K562 (cell line): Measurements from ENCODE around the gene GRIN2A. TPM values are rescaled to one million over a fixed set of nuclear protein-coding genes. Genes with fewer than 3 reads are reported as not detected.

Experiments
- ATAC-seq: fragments of 200-7000 bp; cut with Tn5 transposase; 3 replicates; pipeline ENCODE4 v1.9.1; 2020; ENCODE audit warnings: moderate library complexity
- BruUV-seq: library from RNA; stranded (reverse); fragments of 400-500 nt; replicated peaks from 2 replicates; lab custom pipeline; 2021; lab: Mats Ljungman, UMichigan
- CTCF ChIA-PET: fragments of 300-600 bp; formaldehyde crosslinking; extraction: SDS; loops from one replicate; lab custom pipeline; 2021; ENCODE audit warnings: low intra/inter-chr PET ratio; lab: Yijun Ruan, JAX
- POLR2A ChIA-PET: fragments of 300-600, 350-650 bp; sonication (Branson Sonifier 250); formaldehyde crosslinking; extraction: SDS; loops from one replicate; lab custom pipeline; 2021; ENCODE audit warnings: antibody characterized with exemption, inconsistent platforms; lab: Yijun Ruan, JAX
- DNase-seq, 4 experiments: peaks; one replicate each; pipeline versions ENCODE4 v3.0.0 to v3.0.0-alpha.2; 2011 to 2018; ENCODE audit warnings: low spot score in 3 of 4, mixed read lengths in 3 of 4; ENCODE audit errors: extremely low read depth in 1 of 4
- FAIRE-seq: peaks from 2 replicates; lab custom pipeline; 2011; peaks lifted over from hg19 to GRCh38; lab: Jason Lieb, UNC
- H2AFZ ChIP-seq: 2 replicates; pipeline ENCODE4 v1.6.0; 2011; ENCODE audit warnings: low read depth, low read length, control low read depth, inconsistent platforms
- H3K27ac ChIP-seq: fragments of 200-600 bp; 3 replicates; pipeline ENCODE4 v1.8.0; 2011; ENCODE audit warnings: low read depth, mild to moderate bottlenecking, control low read depth, inconsistent platforms, low read length, moderate library complexity, mixed read lengths; ENCODE audit errors: extremely low read depth
- H3K27me3 ChIP-seq, 2 experiments: fragments of 300-600 bp in 1 of 2; 2 replicates in 1 of 2; 3 replicates in 1 of 2; pipeline versions ENCODE4 v1.6.0 to v1.8.0; 2011; ENCODE audit warnings: inconsistent platforms in 2 of 2, low read length in 2 of 2, mild to moderate bottlenecking in 1 of 2, mixed read lengths in 1 of 2, moderate library complexity in 1 of 2; ENCODE audit not compliant: control insufficient read depth in 2 of 2, insufficient read depth in 2 of 2
- H3K36me3 ChIP-seq: fragments of 300-600 bp; 3 replicates; pipeline ENCODE4 v1.8.0; 2011; ENCODE audit warnings: mild to moderate bottlenecking, low read length, inconsistent platforms; ENCODE audit not compliant: control insufficient read depth, insufficient read depth
- H3K4me1 ChIP-seq, 2 experiments: fragments of 200-600 bp in 1 of 2; replicated peaks in 1 of 2; 2 replicates in 1 of 2; 3 replicates in 1 of 2; pipeline versions ENCODE4 v1.5.1 to v1.8.0; 2011; ENCODE audit warnings: inconsistent platforms in 2 of 2, low read length in 2 of 2, mild to moderate bottlenecking in 1 of 2, mixed read lengths in 1 of 2, moderate library complexity in 1 of 2; ENCODE audit not compliant: control insufficient read depth in 2 of 2, insufficient read depth in 2 of 2
- H3K4me2 ChIP-seq: 2 replicates; pipeline ENCODE4 v1.6.1; 2011; ENCODE audit warnings: low read length, control low read depth, inconsistent platforms, mixed read lengths; ENCODE audit not compliant: insufficient read depth
- H3K4me3 ChIP-seq: fragments of 200-600 bp; sonication (generic), shearing (Covaris generic); 2 replicates; pipeline ENCODE4 v1.5.1; 2016; ENCODE audit warnings: control low read depth, inconsistent platforms
- H3K79me2 ChIP-seq: fragments of 200-600 bp; 3 replicates; pipeline ENCODE4 v1.8.0; 2011; ENCODE audit warnings: low read length, inconsistent platforms; ENCODE audit not compliant: control insufficient read depth, insufficient read depth
- H3K9ac ChIP-seq, 2 experiments: 2 replicates each; pipeline versions ENCODE4 v1.6.0 to v1.6.1; 2011; ENCODE audit warnings: low read depth in 2 of 2, low read length in 2 of 2, control low read depth in 1 of 2, inconsistent platforms in 1 of 2, mild to moderate bottlenecking in 1 of 2, mixed read lengths in 1 of 2; ENCODE audit not compliant: insufficient read depth in 1 of 2
- H3K9me1 ChIP-seq: one replicate; pipeline ENCODE4 v1.6.0; 2011; ENCODE audit warnings: inconsistent platforms, mild to moderate bottlenecking, low read length, moderate library complexity; ENCODE audit not compliant: control insufficient read depth, insufficient read depth
- H3K9me3 ChIP-seq: replicated peaks from 2 replicates; pipeline ENCODE4 v1.5.1; 2011; ENCODE audit warnings: low read depth, low read length, inconsistent platforms; ENCODE audit not compliant: control insufficient read depth, insufficient read depth
- H4K20me1 ChIP-seq: replicated peaks from 2 replicates; pipeline ENCODE4 v1.6.1; 2011; ENCODE audit warnings: low read length, inconsistent platforms, mixed read lengths; ENCODE audit not compliant: control insufficient read depth, insufficient read depth
- BRD4 ChIP-seq: fragments of 200-600 bp; sonication (generic); IDR thresholded peaks from 2 replicates; pipeline ENCODE4 v1.6.1; 2017; ENCODE audit warnings: inconsistent platforms
- FOSL1 ChIP-seq: fragments of 200-800 bp; sonication (Bioruptor generic); conservative IDR thresholded peaks from 2 replicates; pipeline ENCODE4 v1.6.1; 2016; ENCODE audit warnings: missing genetic modification characterization, missing compliant biosample characterization
- HDAC8 ChIP-seq: fragments of 450-650 bp; IDR thresholded peaks from 2 replicates; pipeline ENCODE4 v1.6.1; 2016; ENCODE audit warnings: mild to moderate bottlenecking, missing genetic modification characterization, moderate library complexity, missing compliant biosample characterization
- KLF1 ChIP-seq: fragments of 450-650 bp; IDR thresholded peaks from 2 replicates; pipeline ENCODE4 v1.6.1; 2016; ENCODE audit warnings: missing genetic modification characterization, missing compliant biosample characterization
- NCOA4 ChIP-seq: fragments of 450-650 bp; IDR thresholded peaks from 2 replicates; pipeline ENCODE4 v1.6.1; 2018; ENCODE audit warnings: mild to moderate bottlenecking; ENCODE audit not compliant: partially characterized antibody
- RBM14 ChIP-seq: fragments of 200-400 bp; formaldehyde crosslinking; IDR thresholded peaks from 2 replicates; pipeline ENCODE4 v1.6.1; 2018; ENCODE audit warnings: low read depth, mild to moderate bottlenecking, low read length, moderate library complexity, borderline replicate concordance; ENCODE audit not compliant: insufficient read depth
- WGBS: fragments of 100-300 bp; shearing (Covaris generic); methylation state at CpG from one replicate; pipeline ENCODE4 v1.1.6; 2016; ENCODE audit warnings: low coverage, mixed read lengths; ENCODE audit not compliant: insufficient coverage; ENCODE audit errors: missing lambda C conversion rate; 5-methylcytosine and 5-hydroxymethylcytosine counted together
- in situ Hi-C: fragments of 300-500 bp; cut with MboI; formaldehyde crosslinking; loops from 4 replicates; pipeline ENCODE4 v1.15.0; 2018; ENCODE audit warnings: inconsistent platforms, mixed read lengths
- intact Hi-C: fragments of 100-400 bp; cut with micrococcal nuclease; formaldehyde crosslinking; loops from 2 replicates; pipeline ENCODE4 v1.14.2; 2022
- polyA plus RNA-seq, 8 experiments: library from polyadenylated mRNA; depleted of rRNA in 4 of 8; stranded (reverse) in 5 of 8; unstranded in 3 of 8; fragments of >200 nt; fragmentation: Nextera tagmentation in 2 of 8; fragmentation: Illumina TruSeq in 1 of 8; extraction: Ambion mirVana in 2 of 8; extraction: Trizol in 1 of 8; gene quantifications; 2 replicates each; pipeline versions ENCODE4 v1.2.1 to v1.2.3, GENCODE V29; 2011 to 2014; ENCODE audit warnings: inconsistent platforms in 1 of 8, missing spikeins in 1 of 8
- total RNA-seq, 7 experiments: library from RNA; depleted of rRNA in 6 of 7; stranded (reverse); fragments of >200 nt in 6 of 7; fragmentation: Illumina TruSeq in 2 of 7; extraction: Trizol in 2 of 7; gene quantifications; 2 replicates each; pipeline versions ENCODE4 v1.2.1 to v1.2.3, GENCODE V29; 2011 to 2021; ENCODE audit warnings: low replicate concordance in 1 of 7
- TF ChIP-seq, protein P1 (sequence below), 2 experiments: IDR thresholded peaks; 2 replicates each; pipeline ENCODE4 v1.6.1; 2012; ENCODE audit warnings: improper control_type of control experiment in 2 of 2, low read depth in 2 of 2, low read length in 2 of 2, borderline replicate concordance in 1 of 2

The GRIN2A gene
- total and polyA plus RNA-seq, 9 of the 15 experiments (the other 6 are each of a cell fraction or from before 2014, with no cell fraction given) = not detected

DNA sequence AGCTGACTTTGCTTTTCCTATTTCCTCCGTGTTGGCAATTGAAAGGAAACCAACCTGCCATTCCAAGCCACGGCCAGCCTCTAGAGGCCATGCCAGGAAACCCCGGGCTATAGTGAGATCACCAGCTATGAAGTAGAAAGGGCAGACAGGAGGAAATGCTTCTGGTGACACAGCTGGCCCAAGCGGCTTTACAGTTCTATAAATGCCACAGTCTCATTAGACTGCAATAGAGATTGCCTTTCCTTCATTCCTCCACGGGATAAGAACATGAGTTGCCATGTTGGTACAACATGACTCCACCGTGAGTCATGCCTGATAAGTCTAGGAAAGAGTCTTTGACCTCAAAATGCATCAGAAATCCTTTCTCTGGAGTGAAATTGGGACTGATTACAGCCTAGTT is 384.9 kb downstream of the GRIN2A start:
- CTCF ChIA-PET = no interaction called here
- H4K20me1 ChIP-seq = no peaks in the 10 kb centered on the region
- in situ Hi-C loops = no loop called here
- POLR2A ChIA-PET = no interaction called here
- no peak overlapping the region for H3K9ac ChIP-seq
- no peaks in the 10 kb centered on the region for H3K36me3 ChIP-seq
- no TSS peak for BruUV-seq
- DNase-seq (no peak), ATAC-seq (no peak), FAIRE-seq (no peak)
- no peak overlapping the region for H3K4me2 ChIP-seq
- H2AFZ ChIP-seq = no peak overlapping the region
- H3K4me3 ChIP-seq = no peak overlapping the region
- H3K9me1 ChIP-seq = no peaks in the 10 kb centered on the region
- H3K27me3 ChIP-seq = peaks cover 0 to 4% of the 10 kb centered on the region in 2 experiments; a peak in 1 of 5 replicates
- intact Hi-C loops = no loop called here
- H3K27ac ChIP-seq = no peak overlapping the region
- no peaks in the 10 kb centered on the region for H3K4me1 ChIP-seq
- 0% methylated on average over 6 of the region's 6 CpGs for WGBS
- TF ChIP-seq KLF1 (tag) (no peak), FOSL1 (tag) (peak; percentile 83)
- H3K79me2 ChIP-seq = no peaks in the 10 kb centered on the region
- H3K9me3 ChIP-seq = no peaks in the 10 kb centered on the region

DNA sequence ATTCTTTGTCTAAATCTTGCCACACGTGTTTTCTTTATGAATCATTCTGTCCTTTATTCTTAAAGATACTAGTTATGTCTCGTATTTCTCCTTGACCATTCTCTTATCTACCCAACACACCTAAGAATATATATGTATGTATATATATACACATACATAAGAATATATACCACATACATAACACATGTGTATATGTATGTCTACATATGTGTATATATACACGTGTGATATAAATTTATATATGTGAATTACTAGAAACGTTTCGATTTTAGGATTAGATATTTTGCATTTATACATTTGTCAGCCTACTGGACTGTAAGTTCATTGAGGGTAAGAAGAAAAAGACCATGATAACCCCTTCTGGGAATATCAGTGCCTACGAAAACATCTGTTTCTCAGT is 388.6 kb downstream of the GRIN2A start:
- Histone ChIP-seq H3K9me3 (no peaks in the 10 kb centered on the region), H3K4me3 (no peak overlapping the region), H3K9ac (no peak overlapping the region), H2AFZ (no peak overlapping the region), H3K27me3 (no peaks in the 10 kb centered on the region), H3K9me1 (no peaks in the 10 kb centered on the region), H3K4me1 (no peaks in the 10 kb centered on the region), H3K79me2 (no peaks in the 10 kb centered on the region), H4K20me1 (no peaks in the 10 kb centered on the region), H3K4me2 (no peak overlapping the region), H3K27ac (no peak overlapping the region), H3K36me3 (no peaks in the 10 kb centered on the region)
- in situ Hi-C loops = no loop called here
- no peak for DNase-seq
- intact Hi-C loops = no loop called here
- ATAC-seq = no peak
- BruUV-seq = no TSS peak
- POLR2A ChIA-PET = no interaction called here
- CTCF ChIA-PET = no interaction called here
- 0% methylated on average over 6 of the region's 6 CpGs for WGBS
- no peak for FAIRE-seq
- TF ChIP-seq BRD4 (no peak), HDAC8 (tag) (no peak), NCOA4 (no peak), RBM14 (no peak)
- TF ChIP-seq, protein P1, sequence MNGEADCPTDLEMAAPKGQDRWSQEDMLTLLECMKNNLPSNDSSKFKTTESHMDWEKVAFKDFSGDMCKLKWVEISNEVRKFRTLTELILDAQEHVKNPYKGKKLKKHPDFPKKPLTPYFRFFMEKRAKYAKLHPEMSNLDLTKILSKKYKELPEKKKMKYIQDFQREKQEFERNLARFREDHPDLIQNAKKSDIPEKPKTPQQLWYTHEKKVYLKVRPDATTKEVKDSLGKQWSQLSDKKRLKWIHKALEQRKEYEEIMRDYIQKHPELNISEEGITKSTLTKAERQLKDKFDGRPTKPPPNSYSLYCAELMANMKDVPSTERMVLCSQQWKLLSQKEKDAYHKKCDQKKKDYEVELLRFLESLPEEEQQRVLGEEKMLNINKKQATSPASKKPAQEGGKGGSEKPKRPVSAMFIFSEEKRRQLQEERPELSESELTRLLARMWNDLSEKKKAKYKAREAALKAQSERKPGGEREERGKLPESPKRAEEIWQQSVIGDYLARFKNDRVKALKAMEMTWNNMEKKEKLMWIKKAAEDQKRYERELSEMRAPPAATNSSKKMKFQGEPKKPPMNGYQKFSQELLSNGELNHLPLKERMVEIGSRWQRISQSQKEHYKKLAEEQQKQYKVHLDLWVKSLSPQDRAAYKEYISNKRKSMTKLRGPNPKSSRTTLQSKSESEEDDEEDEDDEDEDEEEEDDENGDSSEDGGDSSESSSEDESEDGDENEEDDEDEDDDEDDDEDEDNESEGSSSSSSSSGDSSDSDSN (IDR thresholded peaks at IDR 0.05; ENCODE audit: borderline replicate concordance in 1 of 2, low read depth in 2 of 2, low read length in 2 of 2) = no peak
